Thymus (tissue), 11 donors: Measurements from ENCODE around the gene CBX4. TPM values are rescaled to one million over a fixed set of nuclear protein-coding genes. Genes with fewer than 3 reads are reported as not detected.
A peak's percentile ranks its signal among the peaks of the same experiment; 100 is the strongest.

Source experiments
- DNase-seq, 9 donors: peaks; one replicate each; pipeline ENCODE4 v3.0.0-alpha.2; 2013; ENCODE audit warnings: low spot score in 9 of 9, low read depth in 6 of 9, missing footprints in 1 of 9
- H3K27ac ChIP-seq, 2 donors: one replicate each; pipeline ENCODE4 v1.5.1; 2013; ENCODE audit warnings: control low read depth in 1 of 2, low read depth in 1 of 2, low read length in 1 of 2, mild to moderate bottlenecking in 1 of 2, moderate library complexity in 1 of 2
- H3K27me3 ChIP-seq, 2 donors: one replicate each; pipeline ENCODE4 v1.5.1; 2013; ENCODE audit warnings: low read length in 1 of 2; ENCODE audit not compliant: control insufficient read depth in 2 of 2, insufficient read depth in 1 of 2
- H3K36me3 ChIP-seq, 2 donors: one replicate each; pipeline ENCODE4 v1.5.1; 2013; ENCODE audit warnings: low read length in 1 of 2, mild to moderate bottlenecking in 1 of 2, moderate library complexity in 1 of 2; ENCODE audit not compliant: control insufficient read depth in 2 of 2, insufficient read depth in 2 of 2
- H3K4me1 ChIP-seq, 2 donors: one replicate each; pipeline ENCODE4 v1.5.1; 2013; ENCODE audit warnings: low read length in 2 of 2; ENCODE audit not compliant: control insufficient read depth in 2 of 2, insufficient read depth in 2 of 2
- H3K4me3 ChIP-seq, 2 donors: one replicate each; pipeline ENCODE4 v1.5.1; 2013; ENCODE audit warnings: low read length in 2 of 2, control low read depth in 1 of 2, mild to moderate bottlenecking in 1 of 2
- H3K9me3 ChIP-seq, 2 donors: one replicate each; pipeline ENCODE4 v1.5.1; 2013; ENCODE audit warnings: low read length in 1 of 2, mild to moderate bottlenecking in 1 of 2; ENCODE audit not compliant: control insufficient read depth in 2 of 2, insufficient read depth in 1 of 2
- WGBS: extraction: QIAGEN DNeasy Blood & Tissue Kit; methylation state at CpG from one replicate; pipeline ENCODE4 v1.1.7; 2013; 5-methylcytosine and 5-hydroxymethylcytosine counted together
- polyA plus RNA-seq: library from polyadenylated mRNA; stranded (reverse); fragments of 200-250 nt; gene quantifications from one replicate; pipeline ENCODE4 v1.2.3, GENCODE V29; 2013
- total RNA-seq: library from RNA; stranded (reverse); fragments of 120-200 nt; gene quantifications from one replicate; pipeline ENCODE4 v1.2.4, GENCODE V29; 2013
- donor health status: healthy.

Gene CBX4
- total and polyA plus RNA-seq, 2 donors, result 26.9 to 32.1 TPM

DNA sequence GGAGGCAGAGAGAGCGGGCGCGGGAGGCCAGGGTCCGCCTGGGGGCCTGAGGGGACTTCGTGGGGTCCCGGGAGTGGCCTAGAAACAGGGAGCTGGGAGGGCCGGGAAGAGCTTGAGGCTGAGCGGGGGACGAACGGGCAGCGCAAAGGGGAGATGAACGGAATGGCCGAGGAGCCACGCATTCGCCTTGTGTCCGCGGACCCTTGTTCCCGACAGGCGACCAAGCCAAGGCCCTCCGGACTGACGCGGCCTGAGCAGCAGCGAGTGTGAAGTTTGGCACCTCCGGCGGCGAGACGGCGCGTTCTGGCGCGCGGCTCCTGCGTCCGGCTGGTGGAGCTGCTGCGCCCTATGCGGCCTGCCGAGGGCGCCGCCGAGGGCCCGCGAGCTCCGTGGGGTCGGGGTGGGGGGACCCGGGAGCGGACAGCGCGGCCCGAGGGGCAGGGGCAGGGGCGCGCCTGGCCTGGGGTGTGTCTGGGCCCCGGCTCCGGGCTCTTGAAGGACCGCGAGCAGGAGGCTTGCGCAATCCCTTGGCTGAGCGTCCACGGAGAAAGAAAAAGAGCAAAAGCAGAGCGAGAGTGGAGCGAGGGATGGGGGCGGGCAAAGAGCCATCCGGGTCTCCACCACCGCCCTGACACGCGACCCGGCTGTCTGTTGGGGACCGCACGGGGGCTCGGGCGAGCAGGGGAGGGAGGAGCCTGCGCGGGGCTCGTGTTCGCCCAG lies 1.2 kb upstream of the CBX4 start:
- peaks cover 1 to 13% of the 10 kb centered on the region in 2 donors for H3K36me3 ChIP-seq
- H3K9me3 ChIP-seq, result peaks cover 0 to 34% of the 10 kb centered on the region in 2 donors
- H3K4me3 ChIP-seq, result peak overlapping the region in 1 of 2 donors; percentile 84
- peak in 2 of 9 donors; percentile 44 to 65 for DNase-seq
- H3K27ac ChIP-seq, result no peak overlapping the region
- H3K27me3 ChIP-seq, result peaks cover 59 to 60% of the 10 kb centered on the region in 2 donors
- 6% methylated on average over 74 of the region's 74 CpGs for WGBS
- H3K4me1 ChIP-seq, result peaks cover 52 to 75% of the 10 kb centered on the region in 2 donors

DNA sequence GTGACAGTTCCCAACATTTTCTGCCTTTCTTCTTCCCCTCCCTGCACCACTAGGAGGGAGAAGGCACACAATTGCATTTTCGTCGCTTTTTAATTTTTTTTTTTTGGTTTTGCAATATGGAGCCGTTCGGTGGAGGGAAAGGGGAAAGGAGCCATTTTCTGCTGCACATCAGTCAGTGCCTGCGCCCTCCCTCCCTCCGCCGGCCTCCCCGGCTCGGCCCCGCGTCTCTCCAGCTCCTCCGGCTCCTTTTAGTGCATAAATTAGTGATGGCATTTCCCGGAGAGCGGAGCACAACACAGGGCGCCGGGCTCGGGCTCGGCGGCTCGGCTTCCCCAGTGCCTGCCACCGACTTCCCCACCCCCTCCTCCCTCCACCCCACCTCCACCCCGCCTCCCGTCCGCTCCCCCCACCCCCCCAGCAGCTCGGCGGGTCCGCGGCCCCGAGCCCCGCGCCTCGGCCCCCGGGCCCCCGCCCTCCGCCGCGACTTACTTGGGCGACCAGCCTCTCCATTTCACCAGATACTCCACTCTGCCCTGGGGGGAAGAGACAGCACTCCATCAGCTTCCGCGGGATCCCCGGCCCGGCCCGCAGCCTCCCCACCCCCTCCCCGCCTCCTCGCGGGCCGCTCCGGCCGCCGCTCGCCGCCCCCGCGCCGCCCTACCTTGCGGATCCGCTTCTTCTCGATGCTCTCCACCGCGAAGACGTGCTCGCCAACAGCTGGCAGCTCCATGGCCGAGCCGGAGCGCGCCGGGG lies 542 bp downstream of the CBX4 start:
- WGBS, result under 1% methylated on average over 67 of the region's 67 CpGs
- Histone ChIP-seq H3K4me1 (peaks cover 52 to 76% of the 10 kb centered on the region in 2 donors), H3K36me3 (peaks cover 19 to 27% of the 10 kb centered on the region in 2 donors), H3K27me3 (peaks cover 41 to 43% of the 10 kb centered on the region in 2 donors), H3K9me3 (peaks cover 0 to 34% of the 10 kb centered on the region in 2 donors), H3K4me3 (peak overlapping the region; percentile 84 to 92), H3K27ac (peak overlapping the region; percentile 98 to 99)
- DNase-seq, result peak in 5 of 9 donors; percentile 57 to 72 (median 62)

DNA sequence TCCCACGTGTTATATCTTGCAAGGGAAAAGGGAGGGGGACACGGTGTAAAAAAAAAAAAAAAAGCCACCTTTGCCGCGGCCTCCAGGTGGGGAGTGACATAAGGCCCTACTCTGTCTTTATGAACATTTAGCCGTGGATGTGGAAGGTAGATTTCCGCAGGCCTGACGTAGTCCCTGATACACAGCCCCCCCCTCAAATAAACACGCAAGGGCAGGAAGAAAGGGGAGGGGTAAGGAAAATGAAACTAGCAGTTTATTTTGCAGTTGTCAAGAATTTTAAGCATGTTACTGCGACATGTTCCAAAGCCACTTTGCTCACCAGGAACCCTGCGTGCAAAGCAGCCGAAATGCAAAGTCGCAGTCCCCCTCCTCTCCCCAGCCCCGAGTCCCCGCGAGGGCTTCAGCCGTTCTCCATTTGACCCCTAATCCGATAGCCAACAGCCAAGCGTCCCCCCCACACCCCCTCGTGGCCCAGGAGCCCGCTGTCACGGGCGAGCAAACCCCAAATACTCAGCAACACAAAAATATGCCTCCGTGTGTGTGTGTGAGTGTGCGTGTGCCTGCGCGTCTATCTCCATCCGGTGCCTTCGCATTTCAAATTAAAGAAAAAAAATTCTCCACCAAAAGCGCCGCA lies 1.2 kb downstream of the CBX4 start:
- peaks cover 47 to 73% of the 10 kb centered on the region in 2 donors for H3K4me1 ChIP-seq

DNA sequence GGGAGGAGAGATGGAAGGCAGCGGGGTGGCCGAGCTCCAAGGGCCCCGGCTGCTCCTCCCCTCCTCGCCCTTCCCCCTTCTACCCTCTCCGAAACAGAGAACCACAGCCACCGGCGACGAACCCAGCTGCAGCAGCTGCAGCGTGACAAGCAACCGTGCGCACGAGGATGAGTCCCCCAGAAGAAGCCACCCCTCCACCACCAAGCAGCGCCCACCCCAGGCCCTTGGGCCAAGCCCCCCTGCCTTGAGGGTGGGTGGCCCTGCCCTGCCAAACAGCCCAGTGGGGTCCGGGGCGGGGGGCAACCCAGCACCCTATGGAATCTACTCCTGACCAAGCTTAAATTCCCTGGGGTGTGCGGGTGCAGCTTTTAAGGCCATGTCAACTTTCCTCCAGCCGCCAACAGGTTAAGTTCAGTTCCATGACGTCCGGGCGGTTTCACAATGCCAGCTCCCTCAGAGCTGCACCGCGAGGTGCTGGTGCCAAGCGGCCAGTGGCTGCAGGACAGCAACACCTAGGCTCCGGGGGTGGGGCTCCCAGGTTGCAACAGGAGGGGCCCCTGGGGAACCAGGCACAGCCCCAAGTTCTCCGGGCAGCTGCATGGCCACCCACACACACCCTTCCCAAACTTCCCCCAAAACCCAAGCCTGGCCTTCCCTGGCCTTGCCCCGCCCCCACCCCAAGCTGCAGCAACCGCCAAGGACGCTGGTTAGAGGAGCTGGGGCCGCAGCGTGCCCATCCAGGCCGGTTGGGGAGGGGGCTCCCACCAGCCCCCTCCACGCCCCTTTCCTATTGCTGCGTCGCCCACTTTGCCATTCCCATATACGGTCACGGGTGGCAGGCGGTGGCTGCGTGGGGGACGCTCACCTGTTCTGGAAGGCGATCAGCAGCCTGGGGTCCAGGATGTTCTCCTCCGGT lies 2.0 kb downstream of the CBX4 start:
- Histone ChIP-seq H3K4me1 (peaks cover 46 to 73% of the 10 kb centered on the region in 2 donors), H3K4me3 (peak overlapping the region; percentile 84 to 92), H3K36me3 (peaks cover 25 to 36% of the 10 kb centered on the region in 2 donors), H3K27me3 (peaks cover 27 to 28% of the 10 kb centered on the region in 2 donors), H3K27ac (peak overlapping the region; percentile 70 to 99), H3K9me3 (peaks cover 0 to 28% of the 10 kb centered on the region in 2 donors)
- WGBS, result 3% methylated on average over 41 of the region's 41 CpGs
- peak in 7 of 9 donors; percentile 68 to 93 (median 82) for DNase-seq

More for the DNA sequence above, 1.2 kb downstream of the CBX4 start:
- WGBS, result under 1% methylated on average over 30 of the region's 30 CpGs
- Histone ChIP-seq H3K4me3 (peak overlapping the region; percentile 84 to 92), H3K36me3 (peaks cover 22 to 34% of the 10 kb centered on the region in 2 donors), H3K27me3 (peaks cover 34 to 36% of the 10 kb centered on the region in 2 donors), H3K9me3 (peaks cover 0 to 34% of the 10 kb centered on the region in 2 donors), H3K27ac (peak overlapping the region; percentile 97 to 99)
- DNase-seq, result peak in 3 of 9 donors; percentile 61 to 88 (median 66)

DNA sequence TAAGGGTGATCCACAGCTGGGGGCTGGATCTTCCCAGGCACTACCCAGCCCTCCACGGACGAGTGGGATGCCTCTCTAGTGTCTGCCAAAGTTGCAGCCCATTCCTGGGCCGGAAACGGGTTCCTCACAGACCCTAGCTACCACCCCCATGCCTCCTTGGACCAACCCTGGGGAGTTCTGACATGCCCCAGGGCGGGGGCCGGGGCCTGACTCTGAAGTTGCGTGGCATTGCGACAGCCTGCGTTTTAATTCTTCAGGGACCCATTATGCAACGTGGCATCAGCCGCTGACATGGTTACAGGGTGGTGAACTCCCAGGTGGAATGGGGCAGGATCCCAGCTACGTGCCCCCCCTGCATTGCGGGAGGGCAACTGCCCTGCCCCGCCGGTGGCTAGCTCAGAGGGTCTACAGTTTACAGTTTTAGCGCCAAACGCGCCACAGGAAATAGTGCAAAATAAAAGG lies 2.7 kb downstream of the CBX4 start:
- H3K27ac ChIP-seq, result peak overlapping the region in 1 of 2 donors; percentile 99
- peaks cover 25 to 36% of the 10 kb centered on the region in 2 donors for H3K36me3 ChIP-seq
- peak overlapping the region; percentile 84 to 92 for H3K4me3 ChIP-seq
- H3K4me1 ChIP-seq, result peaks cover 44 to 72% of the 10 kb centered on the region in 2 donors
- DNase-seq, result no peak
- 41% methylated on average over 18 of the region's 18 CpGs for WGBS
- H3K9me3 ChIP-seq, result peaks cover 0 to 22% of the 10 kb centered on the region in 2 donors
- H3K27me3 ChIP-seq, result peaks cover 20 to 22% of the 10 kb centered on the region in 2 donors

DNA sequence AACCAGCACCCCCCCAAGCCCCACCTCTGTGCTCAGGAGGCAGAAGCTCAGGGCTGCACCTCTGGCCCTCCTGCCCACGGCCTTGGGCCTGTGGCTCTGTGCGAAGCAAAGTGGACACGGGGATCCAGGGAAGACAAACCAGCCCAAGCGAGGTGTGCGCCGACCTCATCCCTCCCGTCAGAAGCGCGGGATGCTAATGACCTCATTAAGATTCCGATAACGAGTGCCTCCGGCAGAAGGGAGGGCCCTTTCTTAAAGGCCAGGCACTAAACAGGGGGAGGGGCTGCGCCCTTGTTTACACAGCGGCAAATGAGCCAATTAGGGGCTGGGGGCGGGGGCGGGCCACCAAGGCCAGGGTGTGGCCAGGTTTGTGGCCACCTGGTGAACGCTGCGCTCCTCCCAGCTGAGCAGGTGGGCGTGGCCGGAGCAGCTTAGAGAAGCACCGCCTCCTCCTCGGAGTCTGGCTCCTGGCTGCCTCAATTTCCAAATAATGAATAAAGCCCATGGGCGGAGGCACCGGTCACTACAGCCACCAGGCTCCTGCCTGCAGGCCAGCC lies 3.2 kb downstream of the CBX4 start:
- Histone ChIP-seq H3K4me1 (peaks cover 39 to 72% of the 10 kb centered on the region in 2 donors), H3K4me3 (no peak overlapping the region), H3K36me3 (peaks cover 25 to 36% of the 10 kb centered on the region in 2 donors), H3K27ac (peak overlapping the region in 1 of 2 donors; percentile 99), H3K9me3 (peaks cover 0 to 19% of the 10 kb centered on the region in 2 donors), H3K27me3 (peaks cover 15 to 22% of the 10 kb centered on the region in 2 donors)
- DNase-seq, result peak in 1 of 9 donors; percentile 23
- WGBS, result 91% methylated on average over 24 of the region's 24 CpGs

DNA sequence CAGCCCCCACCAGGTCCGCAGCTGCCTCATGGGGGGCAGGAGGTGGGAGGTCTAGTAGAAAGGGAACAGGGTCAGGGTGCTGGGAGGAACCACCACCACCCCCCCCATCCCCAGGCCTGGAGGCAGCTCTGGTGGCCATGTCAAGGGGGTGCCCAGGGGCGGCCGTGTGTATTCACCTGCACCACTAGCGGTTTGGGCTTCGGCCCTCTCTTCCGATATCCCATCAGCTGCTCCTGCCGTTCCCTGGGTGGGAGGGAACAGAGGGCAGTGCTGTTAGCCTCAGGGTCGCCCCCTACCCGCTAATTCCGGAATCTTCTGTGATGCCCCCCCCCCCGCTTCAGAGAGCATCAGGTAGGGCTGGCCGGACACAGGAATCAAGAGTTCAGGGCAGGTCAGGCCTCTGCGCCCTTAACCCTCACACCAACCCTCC lies 3.8 kb downstream of the CBX4 start:
- H3K4me1 ChIP-seq, result peaks cover 33 to 72% of the 10 kb centered on the region in 2 donors
- WGBS, result 98% methylated on average over 13 of the region's 13 CpGs
- DNase-seq, result no peak
- no peak overlapping the region for H3K4me3 ChIP-seq
- H3K36me3 ChIP-seq, result peaks cover 25 to 36% of the 10 kb centered on the region in 2 donors
- peaks cover 0 to 14% of the 10 kb centered on the region in 2 donors for H3K9me3 ChIP-seq
- no peak overlapping the region for H3K27ac ChIP-seq
- peaks cover 9 to 18% of the 10 kb centered on the region in 2 donors for H3K27me3 ChIP-seq
